ENCODE data around the gene DLGAP4. TPM values are rescaled to one million over a fixed set of nuclear protein-coding genes. Genes with fewer than 3 reads are reported as not detected.

The DLGAP4 gene
- total and polyA plus RNA-seq, 2 of the 13 experiments (the other 11 are each of a cell fraction or from before 2014, with no cell fraction given), result 15.2 to 26.7 TPM

DNA sequence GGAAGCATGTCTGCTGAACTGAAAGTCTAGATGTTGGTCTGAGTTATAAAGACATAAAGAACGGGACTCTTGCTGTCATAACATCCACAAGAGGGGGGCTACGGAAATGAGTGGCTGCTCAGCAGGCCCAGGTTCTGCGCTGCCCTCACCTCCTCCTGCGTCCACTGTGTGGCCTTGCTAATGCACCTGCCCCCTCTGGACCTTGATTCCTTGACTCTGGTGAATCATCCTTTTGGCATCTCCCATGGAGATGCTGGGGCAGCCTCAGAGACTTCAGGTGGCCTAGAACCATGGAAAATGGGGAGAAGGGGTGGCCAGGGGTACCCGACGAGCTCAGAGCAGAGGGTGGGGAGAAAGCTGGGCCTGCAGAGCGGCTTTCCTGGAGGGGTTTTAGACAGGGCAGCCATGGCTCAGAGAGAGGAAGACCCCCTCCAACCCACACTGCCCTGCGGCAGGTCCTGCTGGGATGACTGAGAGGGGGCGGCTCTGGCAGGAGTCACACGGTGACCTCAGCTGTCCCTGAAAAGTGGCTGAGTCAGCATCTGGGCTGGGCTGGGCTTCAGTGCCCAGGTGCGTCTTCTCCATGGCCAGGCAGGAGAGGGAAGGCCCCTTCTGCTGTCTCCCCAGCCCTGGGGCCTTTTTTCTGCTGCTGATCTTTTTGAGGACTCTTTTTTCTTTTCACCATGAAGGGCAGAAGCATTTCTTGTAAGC is 46.9 kb downstream of the DLGAP4 start (continued):
- TF ChIP-seq, protein P1, sequence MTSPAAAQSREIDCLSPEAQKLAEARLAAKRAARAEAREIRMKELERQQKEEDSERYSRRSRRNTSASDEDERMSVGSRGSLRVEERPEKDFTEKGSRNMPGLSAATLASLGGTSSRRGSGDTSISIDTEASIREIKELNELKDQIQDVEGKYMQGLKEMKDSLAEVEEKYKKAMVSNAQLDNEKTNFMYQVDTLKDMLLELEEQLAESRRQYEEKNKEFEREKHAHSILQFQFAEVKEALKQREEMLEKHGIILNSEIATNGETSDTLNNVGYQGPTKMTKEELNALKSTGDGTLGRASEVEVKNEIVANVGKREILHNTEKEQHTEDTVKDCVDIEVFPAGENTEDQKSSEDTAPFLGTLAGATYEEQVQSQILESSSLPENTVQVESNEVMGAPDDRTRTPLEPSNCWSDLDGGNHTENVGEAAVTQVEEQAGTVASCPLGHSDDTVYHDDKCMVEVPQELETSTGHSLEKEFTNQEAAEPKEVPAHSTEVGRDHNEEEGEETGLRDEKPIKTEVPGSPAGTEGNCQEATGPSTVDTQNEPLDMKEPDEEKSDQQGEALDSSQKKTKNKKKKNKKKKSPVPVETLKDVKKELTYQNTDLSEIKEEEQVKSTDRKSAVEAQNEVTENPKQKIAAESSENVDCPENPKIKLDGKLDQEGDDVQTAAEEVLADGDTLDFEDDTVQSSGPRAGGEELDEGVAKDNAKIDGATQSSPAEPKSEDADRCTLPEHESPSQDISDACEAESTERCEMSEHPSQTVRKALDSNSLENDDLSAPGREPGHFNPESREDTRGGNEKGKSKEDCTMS (CRISPR knock-in tag; conservative IDR thresholded peaks at IDR 0.05), result no peak
- TF ChIP-seq ZNF674 (CRISPR knock-in tag; IDR thresholded peaks at IDR 0.05; ENCODE audit: low read depth), result no peak
- TF ChIP-seq ZSCAN31 (CRISPR knock-in tag; IDR thresholded peaks at IDR 0.05; ENCODE audit: low read depth), result no peak
- no peak for TF ChIP-seq CENPT (CRISPR knock-in tag; IDR thresholded peaks at IDR 0.05; ENCODE audit: low read depth)
- TF ChIP-seq FOSL1 (CRISPR knock-in tag; IDR thresholded peaks at IDR 0.05; ENCODE audit: borderline replicate concordance), result peak; percentile 74; the same call in 1 of the 2 replicates
- TF ChIP-seq ZBTB8A (CRISPR knock-in tag; IDR thresholded peaks at IDR 0.05; ENCODE audit: borderline replicate concordance, low read depth), result no peak
- TF ChIP-seq ZBTB33 (CRISPR knock-in tag; IDR thresholded peaks at IDR 0.05), result 0 out of 2 replicates have a peak, but pooled peaks have one; percentile 4
- peak; percentile 18; the same call in 1 of the 2 replicates for TF ChIP-seq RFX5 (IDR thresholded peaks at IDR 0.05; ENCODE audit: low read depth, low read length)
- TF ChIP-seq PRDM4 (CRISPR knock-in tag; IDR thresholded peaks at IDR 0.05; ENCODE audit: borderline replicate concordance), result no peak
- TF ChIP-seq ZNF414 (CRISPR knock-in tag; IDR thresholded peaks at IDR 0.05), result no peak
- peak; percentile 83 for TF ChIP-seq MAFG (CRISPR knock-in tag; IDR thresholded peaks at IDR 0.05)
- no peak for TF ChIP-seq CREM (IDR thresholded peaks at IDR 0.05)
- no peak for TF ChIP-seq CREM (CRISPR knock-in tag; IDR thresholded peaks at IDR 0.05)
- no peak for TF ChIP-seq SMYD3 (CRISPR knock-in tag; IDR thresholded peaks at IDR 0.05)
- TF ChIP-seq XRCC5 (optimal IDR thresholded peaks at IDR 0.05; ENCODE audit: low read length), result peak; percentile 53
- TF ChIP-seq, protein P2, sequence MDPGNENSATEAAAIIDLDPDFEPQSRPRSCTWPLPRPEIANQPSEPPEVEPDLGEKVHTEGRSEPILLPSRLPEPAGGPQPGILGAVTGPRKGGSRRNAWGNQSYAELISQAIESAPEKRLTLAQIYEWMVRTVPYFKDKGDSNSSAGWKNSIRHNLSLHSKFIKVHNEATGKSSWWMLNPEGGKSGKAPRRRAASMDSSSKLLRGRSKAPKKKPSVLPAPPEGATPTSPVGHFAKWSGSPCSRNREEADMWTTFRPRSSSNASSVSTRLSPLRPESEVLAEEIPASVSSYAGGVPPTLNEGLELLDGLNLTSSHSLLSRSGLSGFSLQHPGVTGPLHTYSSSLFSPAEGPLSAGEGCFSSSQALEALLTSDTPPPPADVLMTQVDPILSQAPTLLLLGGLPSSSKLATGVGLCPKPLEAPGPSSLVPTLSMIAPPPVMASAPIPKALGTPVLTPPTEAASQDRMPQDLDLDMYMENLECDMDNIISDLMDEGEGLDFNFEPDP (CRISPR knock-in tag; conservative IDR thresholded peaks at IDR 0.05), result no peak

Data from HepG2 (cell line).